Right cardiac atrium (tissue), 5 donors: Measurements from ENCODE around the gene C2orf81. TPM values are rescaled to one million over a fixed set of nuclear protein-coding genes. Genes with fewer than 3 reads are reported as not detected.
"Not testable (repeated sequence)": the region's sequence is repeated elsewhere in the genome, so short reads cannot be mapped to it uniquely, and the experiment has no call there.

Experiments
- ATAC-seq, 2 donors: fragments of 200-7000 bp; cut with Tn5 transposase; one replicate each; pipeline versions ENCODE4 v1.8.0 to v1.9.1; 2020; ENCODE audit warnings: moderate library complexity in 2 of 2, mild to moderate bottlenecking in 1 of 2
- DNase-seq, 3 donors: peaks; one replicate each; pipeline ENCODE4 v3.0.0-alpha.2; 2020
- H3K27ac ChIP-seq: one replicate; pipeline ENCODE4 v1.5.1; 2013; ENCODE audit warnings: mild to moderate bottlenecking, low read length, control low read depth, moderate library complexity
- H3K27me3 ChIP-seq: one replicate; pipeline ENCODE4 v1.6.1; 2013; ENCODE audit not compliant: control insufficient read depth, insufficient read depth
- H3K4me1 ChIP-seq: one replicate; pipeline ENCODE4 v1.6.1; 2013; ENCODE audit warnings: low read length; ENCODE audit not compliant: control insufficient read depth, insufficient read depth
- H3K4me3 ChIP-seq: one replicate; pipeline ENCODE4 v1.5.1; 2013; ENCODE audit warnings: low read length, control low read depth
- H3K9me3 ChIP-seq: one replicate; pipeline ENCODE4 v1.6.1; 2013; ENCODE audit warnings: low read length; ENCODE audit not compliant: control insufficient read depth
- WGBS: extraction: QIAGEN DNeasy Blood & Tissue Kit; methylation state at CpG from one replicate; pipeline ENCODE4 v1.1.7; 2013; 5-methylcytosine and 5-hydroxymethylcytosine counted together
- intact Hi-C, 4 donors: fragments of 100-400 bp; cut with DNase I; formaldehyde crosslinking; loops; one replicate each; pipeline versions ENCODE4 v1.11.0 to v1.14.0; 2022 to 2023
- polyA plus RNA-seq: library from polyadenylated mRNA; stranded (reverse); fragments of 200-250 nt; gene quantifications from one replicate; pipeline ENCODE4 v1.2.3, GENCODE V29; 2013
- total RNA-seq, 4 donors: library from RNA; stranded (reverse); fragmentation: NEBNext Ultra II Directional; extraction: Animal tissue kit (Norgen Biotek cat#: 25700); gene quantifications; one replicate each; pipeline ENCODE4 v1.2.1, GENCODE V29; 2021
- donor health status: healthy with polysubstance abuse.
- donor health status: DM: no; HTN: yes; CAD: no.
- donor health status: DM: no; HTN: no; CAD: no.
- donor health status: DM: no; HTN: yes; CAD: no; lungs with severe emphysema.
- donor health status: DM: yes; HTN: yes; CAD: no.

Gene C2orf81
- total and polyA plus RNA-seq, 5 donors = 0.88 to 1.6 (median 1.1) TPM

DNA sequence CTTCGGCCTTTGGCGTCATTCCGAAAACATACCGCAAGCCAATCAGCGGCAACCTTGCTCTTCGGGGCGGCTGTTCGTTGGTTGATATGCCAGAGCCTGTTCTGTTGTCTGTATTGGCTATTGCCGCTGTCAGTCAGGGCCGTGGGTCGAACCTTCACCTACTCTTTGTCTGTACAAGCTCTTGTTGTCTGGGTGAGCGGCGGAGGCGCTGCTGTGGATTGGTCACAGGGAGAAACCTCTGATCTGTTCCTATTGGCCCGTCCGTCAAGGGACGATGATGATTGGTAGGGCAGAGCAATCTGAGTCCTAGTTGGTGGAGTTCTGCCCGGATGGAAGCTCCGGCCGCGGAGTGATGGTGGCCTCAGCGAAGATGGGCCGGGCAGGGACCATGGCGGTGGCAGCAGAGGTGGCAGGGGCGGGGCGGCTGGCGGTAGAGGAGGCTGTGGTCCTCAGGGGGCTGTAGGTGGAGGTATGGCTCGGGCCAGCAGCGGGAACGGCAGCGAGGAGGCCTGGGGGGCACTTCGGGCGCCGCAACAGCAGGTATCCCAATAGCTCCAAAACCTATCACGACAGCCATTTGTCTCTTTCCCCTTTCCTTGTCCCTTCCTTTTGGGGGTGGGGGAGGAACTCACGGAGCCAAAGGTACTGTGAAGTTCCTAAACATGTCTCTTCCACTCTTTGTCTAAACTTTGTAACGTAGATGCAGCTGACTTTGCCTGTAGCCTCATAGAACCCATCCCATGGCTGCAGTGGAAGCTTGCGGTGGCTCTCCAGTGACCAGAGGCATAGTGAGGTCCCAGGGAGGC, 36.9 kb upstream of the C2orf81 start, which contains the start of gene WBP1:
Gene WBP1 (plus strand): TSS at position 307 of the 806 bp plus-strand sequence. CDS start 165 bp downstream, at position 472.
- ATAC-seq (peak; percentile 95), DNase-seq (peak; percentile 99 to 100 (median 100))
- Histone ChIP-seq H3K9me3 (no peaks in the 10 kb centered on the region), H3K4me3 (peak within 1 kb of the TSS; percentile 69), H3K4me1 (peaks cover 9% of the 10 kb centered on the region), H3K27ac (peak within 1 kb of the TSS; percentile 96), H3K27me3 (no peaks in the 10 kb centered on the region)
- intact Hi-C loops = no loop called here
- WGBS = under 1% methylated on average over 38 of the region's 38 CpGs

GRCh38 chr2:74457549-74458131, 36.2 kb upstream of the C2orf81 start:
- Histone ChIP-seq H3K27me3 (no peaks in the 10 kb centered on the region), H3K9me3 (no peaks in the 10 kb centered on the region), H3K27ac (peak overlapping the region; percentile 96), H3K4me1 (peaks cover 9% of the 10 kb centered on the region), H3K4me3 (peak overlapping the region; percentile 69)
- under 1% methylated on average over 46 of the region's 46 CpGs for WGBS
- ATAC-seq (peak; percentile 28), DNase-seq (peak; percentile 60 to 88 (median 84))
- intact Hi-C loops = no loop called here

- no peak for ATAC-seq
- Histone ChIP-seq H3K27me3 (no peaks in the 10 kb centered on the region), H3K27ac (peak overlapping the region; percentile 96), H3K9me3 (no peaks in the 10 kb centered on the region), H3K4me1 (peaks cover 9% of the 10 kb centered on the region), H3K4me3 (peak overlapping the region; percentile 69)
- 2% methylated on average over 27 of the region's 27 CpGs for WGBS
- intact Hi-C loops = no loop called here
- DNase-seq = no peak
These were observed 35.7 kb upstream of the C2orf81 start for GRCh38 chr2:74457129-74457548.

- peak within 1 kb of the TSS; percentile 91 for H3K4me3 ChIP-seq
- peak; percentile 94 to 97 (median 96) for DNase-seq
- intact Hi-C loops = no loop called here
- WGBS = 2% methylated on average over 40 of the region's 40 CpGs
- H3K9me3 ChIP-seq = no peaks in the 10 kb centered on the region
- peak within 1 kb of the TSS; percentile 75 for H3K27ac ChIP-seq
- no peaks in the 10 kb centered on the region for H3K27me3 ChIP-seq
- ATAC-seq = peak; percentile 66 to 68
- peaks cover 9% of the 10 kb centered on the region for H3K4me1 ChIP-seq
These were observed 33.5 kb upstream of the C2orf81 start, which contains the start of gene INO80B for GRCh38 chr2:74454654-74455511. INO80B (plus strand) TSS chr2:74455087; CDS start chr2:74455117, 30 bp downstream.

DNA sequence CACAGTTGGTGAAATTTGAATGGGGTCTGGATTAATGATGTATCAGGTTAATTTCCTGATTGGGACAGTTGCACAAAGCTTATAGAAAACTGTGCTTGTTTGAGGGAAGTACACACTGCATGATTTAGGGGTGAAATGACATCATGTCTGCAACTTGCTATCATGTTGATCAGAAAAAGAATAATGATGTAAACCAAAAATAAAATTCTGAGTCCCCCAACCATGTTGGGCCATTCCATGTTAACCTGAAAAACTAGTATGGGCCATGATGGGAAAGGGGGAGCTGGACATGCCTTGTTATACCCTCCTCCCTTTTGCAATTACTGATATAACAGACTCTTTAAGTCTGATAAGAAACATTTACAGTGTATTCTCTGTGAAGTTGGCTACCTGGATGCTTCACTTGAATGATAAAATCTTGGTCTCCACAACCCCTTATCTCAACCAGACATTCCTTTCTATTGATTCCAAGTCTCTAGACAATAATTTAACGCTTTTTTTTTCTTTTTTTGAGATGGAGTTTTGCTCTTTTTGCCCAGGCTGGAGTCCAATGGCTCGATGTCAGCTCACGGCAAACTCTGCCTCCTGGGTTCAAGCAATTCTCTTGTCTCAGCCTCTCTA, 29.3 kb upstream of the C2orf81 start:
- no peak overlapping the region for H3K27ac ChIP-seq
- no peak overlapping the region for H3K4me3 ChIP-seq
- intact Hi-C loops = no loop called here
- no peaks in the 10 kb centered on the region for H3K27me3 ChIP-seq
- no peak for ATAC-seq
- DNase-seq = no peak
- H3K4me1 ChIP-seq = peaks cover 5% of the 10 kb centered on the region
- H3K9me3 ChIP-seq = no peaks in the 10 kb centered on the region
- WGBS = 68% methylated on average over 3 of the region's 3 CpGs

GRCh38 chr2:74448771-74449170, 27.4 kb upstream of the C2orf81 start:
- no peak overlapping the region for H3K4me3 ChIP-seq
- DNase-seq (no peak), ATAC-seq (no peak)
- intact Hi-C loops = no loop called here
- H3K4me1 ChIP-seq = no peaks in the 10 kb centered on the region
- H3K9me3 ChIP-seq = no peaks in the 10 kb centered on the region
- no peaks in the 10 kb centered on the region for H3K27me3 ChIP-seq
- WGBS = 75% methylated on average over 2 of the region's 2 CpGs
- no peak overlapping the region for H3K27ac ChIP-seq

DNA sequence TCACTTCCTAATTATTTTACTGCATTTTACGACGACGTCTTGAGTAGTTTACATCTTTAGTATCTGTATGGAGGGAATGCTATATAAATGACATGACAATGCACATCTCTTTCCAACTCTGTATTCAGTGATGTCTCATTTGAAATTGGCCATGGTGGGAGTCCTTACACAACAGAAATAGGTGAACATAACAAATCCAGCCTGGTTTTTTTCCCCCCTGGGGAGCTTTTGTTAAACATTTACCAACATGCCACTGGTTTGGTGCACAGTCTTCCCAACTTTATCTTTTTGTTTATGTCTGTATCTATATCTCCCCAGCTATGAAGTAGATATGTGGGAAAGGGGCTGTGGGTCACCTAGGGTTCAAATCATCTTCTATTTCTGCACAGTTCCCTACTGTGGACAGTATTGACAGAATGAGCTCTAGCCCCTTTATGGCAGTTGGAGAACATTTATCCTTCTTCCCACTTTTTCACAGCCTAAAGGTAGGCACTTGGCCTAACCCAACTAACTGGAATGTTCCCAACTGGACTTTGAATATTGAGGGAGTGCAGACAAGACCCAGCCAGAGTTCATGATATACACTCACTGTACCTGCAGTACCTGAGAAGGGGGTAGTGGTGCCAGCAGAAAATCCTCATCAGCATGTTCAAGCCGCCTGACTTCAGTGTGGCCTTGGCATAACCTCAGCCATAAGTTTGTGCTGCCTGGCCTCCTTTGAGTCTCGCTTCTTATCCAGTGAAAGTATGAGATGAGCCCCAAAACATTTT, 26.0 kb upstream of the C2orf81 start:
- Histone ChIP-seq H3K27ac (no peak overlapping the region), H3K27me3 (no peaks in the 10 kb centered on the region), H3K9me3 (no peaks in the 10 kb centered on the region), H3K4me1 (no peaks in the 10 kb centered on the region), H3K4me3 (no peak overlapping the region)
- ATAC-seq (no peak), DNase-seq (no peak)
- WGBS = 90% methylated on average over 5 of the region's 5 CpGs
- intact Hi-C loops = no loop called here

- DNase-seq = no peak
- intact Hi-C loops = no loop called here
- no peak for ATAC-seq
- Histone ChIP-seq H3K27ac (no peak overlapping the region), H3K27me3 (no peaks in the 10 kb centered on the region), H3K9me3 (no peaks in the 10 kb centered on the region), H3K4me3 (no peak overlapping the region), H3K4me1 (peaks cover 2% of the 10 kb centered on the region)
- WGBS = 29% methylated on average over 5 of the region's 5 CpGs
These were observed 23.3 kb upstream of the C2orf81 start for GRCh38 chr2:74444498-74445318.

- ATAC-seq, H3K27me3 ChIP-seq, H3K27ac ChIP-seq, intact Hi-C loops, DNase-seq, H3K9me3 ChIP-seq, H3K4me1 ChIP-seq: not testable (repeated sequence)
- H3K4me3 ChIP-seq = peak overlapping the region; percentile 16
- WGBS = 93% methylated on average over 16 of the region's 16 CpGs
These were observed 21.3 kb upstream of the C2orf81 start for GRCh38 chr2:74442483-74443297.
